HG03520 (cell line): Measurements from ENCODE around the gene ARHGEF19.
"Not testable (repeated sequence)": the region's sequence is repeated elsewhere in the genome, so short reads cannot be mapped to it uniquely, and the experiment has no call there.

Experiments used
- ATAC-seq: cut with Tn5 transposase; IDR thresholded peaks from one replicate; pipeline ENCODE4 v1.9.1; 2021; ENCODE audit warnings: mild to moderate bottlenecking, moderate library complexity; ENCODE audit not compliant: unreplicated experiment

Gene ARHGEF19

DNA sequence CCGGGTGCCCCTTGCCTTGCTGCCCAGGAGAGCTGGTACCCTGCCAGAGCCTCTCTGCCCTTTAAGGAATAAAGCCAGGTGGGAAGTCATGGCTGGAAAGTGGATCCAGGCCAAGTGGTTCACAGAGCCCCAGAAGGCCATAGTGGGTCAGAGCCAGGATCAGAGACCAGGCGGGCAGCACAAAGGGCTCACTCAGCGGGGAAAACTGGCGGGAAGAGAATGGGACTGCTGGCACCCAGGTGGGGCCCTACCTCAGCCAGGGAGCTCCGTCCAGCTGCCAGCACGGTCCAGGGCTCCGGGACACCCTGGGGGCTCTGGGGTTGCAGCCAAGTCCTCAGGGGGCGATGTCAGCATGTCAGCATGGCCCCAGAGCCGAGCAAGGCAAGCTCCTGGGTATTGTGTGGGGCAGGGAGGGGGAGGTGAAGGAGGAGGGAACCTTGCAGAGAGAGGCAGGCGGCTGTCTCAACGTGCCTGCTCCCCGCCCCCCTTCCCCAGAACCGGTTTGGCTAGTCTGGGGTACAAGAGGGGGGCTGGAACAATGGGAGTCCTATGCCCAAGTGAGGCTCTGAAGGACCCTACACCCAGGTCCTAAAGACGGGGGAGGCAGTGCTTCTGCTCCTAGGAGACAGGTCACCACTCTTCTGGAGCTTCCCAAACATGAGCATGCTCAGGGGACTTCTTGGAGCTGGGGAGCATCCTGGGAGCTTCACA lies at the start of gene ARHGEF19:
ARHGEF19 (minus strand) TSS at position 402 of the 711 bp plus-strand sequence. CDS start 3,598 bp downstream, outside the sequence.
- ATAC-seq: no peak

- ATAC-seq: no peak
Measured at GRCh38 chr1:16262067-16262466, 49.6 kb upstream of the ARHGEF19 start.

DNA sequence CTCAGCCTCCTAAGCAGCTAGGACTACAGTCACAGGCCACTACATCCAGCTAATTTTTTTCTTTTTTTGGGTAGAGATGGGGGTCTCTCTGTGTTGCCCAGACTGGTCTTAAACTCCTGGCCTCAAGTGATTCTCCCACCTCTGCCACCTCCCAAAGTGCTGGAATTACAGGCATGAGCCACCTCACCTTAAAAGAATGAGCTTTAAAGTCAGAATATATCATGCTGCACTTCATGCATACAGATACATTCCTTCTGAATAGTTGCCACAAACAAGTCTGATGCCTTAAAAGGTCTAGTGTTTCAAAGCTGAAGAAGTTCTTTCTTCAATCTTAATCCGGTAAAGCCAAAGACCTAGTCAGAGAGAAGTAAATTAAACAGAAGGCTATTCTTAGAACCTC lies 48.4 kb upstream of the ARHGEF19 start:
- ATAC-seq: no peak

GRCh38 chr1:16258591-16259135 lies 46.2 kb upstream of the ARHGEF19 start:
- ATAC-seq: no peak

DNA sequence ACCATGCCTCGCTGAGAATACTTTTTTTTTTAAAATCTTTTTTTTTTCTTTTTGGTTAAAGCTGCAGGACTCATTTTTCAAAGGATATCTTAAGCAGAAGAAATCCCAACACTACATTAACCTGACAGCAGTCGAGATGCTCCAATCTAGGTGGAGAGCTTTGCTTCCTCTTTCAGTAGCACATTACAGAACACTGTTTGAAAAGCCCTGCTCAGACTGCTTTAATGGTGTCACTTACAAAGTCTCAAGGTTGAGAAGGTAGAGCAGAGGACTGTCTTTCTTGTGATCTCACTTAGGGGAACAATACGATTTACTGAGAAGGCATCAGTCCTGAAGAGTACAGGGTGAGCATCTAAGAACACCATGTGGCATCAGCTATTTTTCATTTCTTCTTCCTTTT lies 45.5 kb upstream of the ARHGEF19 start:
- no peak for ATAC-seq

GRCh38 chr1:16257556-16257955 lies 45.1 kb upstream of the ARHGEF19 start:
- ATAC-seq: not testable (repeated sequence)

DNA sequence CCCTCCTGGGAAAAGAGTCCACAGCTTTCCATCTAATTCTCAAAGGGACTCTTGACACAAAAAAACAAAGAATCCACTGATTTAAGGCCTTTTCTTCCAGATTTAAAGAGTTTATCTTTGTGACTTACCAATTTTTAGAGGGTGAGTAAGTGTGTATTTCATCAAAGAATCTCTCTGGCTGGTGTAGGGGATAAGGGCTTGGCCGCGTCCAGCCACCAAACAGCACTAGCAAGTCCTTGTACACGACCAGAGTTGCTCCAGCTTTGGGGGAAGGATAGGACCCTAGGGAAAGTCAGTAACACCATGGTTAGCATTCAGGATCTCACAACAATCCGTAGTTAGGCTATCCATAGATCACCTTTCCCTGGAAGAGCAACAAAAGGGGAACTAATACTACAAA lies 44.0 kb upstream of the ARHGEF19 start:
- no peak for ATAC-seq

DNA sequence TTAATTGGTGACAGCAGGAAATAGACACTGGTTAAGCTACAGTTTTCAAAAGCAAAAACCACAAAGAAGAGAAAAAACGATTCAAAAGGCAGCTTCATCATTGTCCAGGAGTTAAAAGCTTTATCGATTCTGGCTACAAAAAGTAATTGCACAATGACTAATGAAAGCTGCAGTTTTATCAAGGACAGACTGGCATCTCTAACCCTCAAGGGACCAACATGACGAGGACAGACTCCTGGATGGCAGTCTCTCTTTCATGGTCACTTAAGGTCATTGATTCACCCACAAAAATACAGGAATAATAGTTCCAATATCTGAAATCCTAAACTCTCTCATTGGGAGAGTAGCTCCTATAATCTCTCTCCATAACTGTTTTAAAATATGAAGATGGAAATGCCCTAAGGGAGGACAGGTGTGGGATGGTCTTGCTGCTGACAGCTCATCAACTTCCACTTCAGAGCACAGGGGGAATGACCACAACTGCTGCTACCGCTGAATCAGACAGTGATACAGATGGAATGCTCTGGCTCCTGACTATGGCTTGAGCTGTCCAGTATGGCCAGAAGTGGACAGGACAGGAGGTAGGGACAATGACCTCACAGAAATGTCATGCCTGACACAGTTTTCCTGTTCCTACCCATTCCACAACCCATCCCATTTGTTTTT lies 41.9 kb upstream of the ARHGEF19 start:
- no peak for ATAC-seq

- no peak for ATAC-seq
Measured at GRCh38 chr1:16253332-16253922, 41.0 kb upstream of the ARHGEF19 start.

- no peak for ATAC-seq
Measured at GRCh38 chr1:16252912-16253311, 40.5 kb upstream of the ARHGEF19 start.

DNA sequence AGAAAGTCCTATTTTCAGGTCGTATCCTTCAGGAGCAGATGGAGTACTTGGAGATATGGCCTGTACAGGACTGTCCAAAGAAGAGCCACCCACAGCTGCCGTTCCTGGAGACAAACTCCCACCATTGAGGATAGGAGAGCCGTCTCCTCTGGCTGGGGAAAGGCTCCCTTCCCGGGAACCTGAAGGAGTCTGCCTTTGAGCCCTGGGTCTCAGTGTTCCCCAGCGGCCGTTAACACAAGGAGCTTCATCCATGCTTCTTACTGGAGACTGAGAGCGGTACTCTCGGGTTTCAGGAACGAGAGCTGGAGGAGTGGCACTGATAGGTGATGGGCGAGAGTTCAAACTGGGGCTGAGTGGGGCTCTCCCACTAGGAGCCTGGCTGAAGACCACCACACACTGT lies 38.9 kb upstream of the ARHGEF19 start:
- ATAC-seq: no peak

- ATAC-seq: no peak
Measured at GRCh38 chr1:16250524-16251251, 38.2 kb upstream of the ARHGEF19 start.

DNA sequence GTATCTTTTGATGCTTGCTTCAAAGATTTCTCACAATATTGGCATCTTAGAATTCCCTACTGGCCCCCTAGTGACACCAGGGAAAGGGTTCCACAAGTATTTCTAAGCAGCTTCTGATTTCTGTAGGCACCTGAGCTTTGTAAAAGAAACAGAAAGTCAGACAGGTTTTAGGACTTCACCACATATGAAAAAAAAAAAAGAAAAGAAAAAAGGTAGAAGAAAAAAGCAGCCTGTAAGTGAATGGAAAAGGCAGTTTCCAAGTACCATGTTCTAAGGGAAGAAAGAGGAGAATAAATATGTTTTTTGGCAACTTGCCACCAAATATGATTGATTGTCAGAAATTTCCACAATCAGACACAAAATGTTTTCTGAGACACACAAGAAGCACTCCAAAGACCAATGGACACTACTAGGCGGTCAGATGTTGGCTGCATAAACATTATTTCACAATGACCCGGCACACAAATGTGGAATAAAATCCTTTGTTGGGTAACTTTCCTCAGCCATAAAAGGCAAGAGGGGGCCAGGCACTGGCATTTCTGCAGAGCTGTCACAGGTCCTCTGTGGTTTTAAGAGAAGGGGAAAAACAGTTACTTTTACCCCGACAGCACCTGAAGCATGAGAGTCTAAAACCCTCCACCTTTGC lies 37.3 kb upstream of the ARHGEF19 start:
- ATAC-seq: no peak

GRCh38 chr1:16248603-16249516 lies 36.4 kb upstream of the ARHGEF19 start:
- no peak for ATAC-seq

DNA sequence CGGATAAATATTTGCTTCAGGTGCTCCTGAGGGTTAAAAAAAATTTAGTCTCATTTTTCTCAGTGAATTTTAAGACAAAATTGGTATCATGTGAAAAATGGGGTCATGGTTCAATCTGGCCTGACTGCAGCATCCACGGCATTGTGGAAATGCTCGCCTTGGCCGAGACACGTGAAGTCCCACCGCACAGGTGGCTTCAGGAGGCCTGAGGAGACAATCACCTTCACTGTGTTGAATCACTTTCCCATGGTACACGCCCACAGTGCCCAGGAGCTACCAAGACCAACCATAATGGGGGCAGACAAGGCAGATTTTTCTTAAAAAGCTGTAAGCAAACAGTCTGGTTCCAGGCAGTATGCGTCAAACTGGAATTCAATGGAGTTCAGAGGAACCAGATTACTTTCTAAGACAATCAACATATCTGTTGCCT lies 35.6 kb upstream of the ARHGEF19 start:
- ATAC-seq: no peak

- ATAC-seq: no peak
Measured at GRCh38 chr1:16247441-16247840, 35.0 kb upstream of the ARHGEF19 start.

GRCh38 chr1:16246961-16247360 lies 34.5 kb upstream of the ARHGEF19 start:
- ATAC-seq: no peak

GRCh38 chr1:16246239-16246638 lies 33.8 kb upstream of the ARHGEF19 start:
- ATAC-seq: not testable (repeated sequence)

- no peak for ATAC-seq
Measured at GRCh38 chr1:16245476-16246196, 33.2 kb upstream of the ARHGEF19 start.
